ENCODE results near the gene SLC38A1. TPM values are rescaled to one million over a fixed set of nuclear protein-coding genes. Genes with fewer than 3 reads are reported as not detected.

The SLC38A1 gene
- polyA plus RNA-seq, 5 donors = 17.2 to 34.0 (median 26.5) TPM

- no peak for DNase-seq
These were observed 31.3 kb downstream of the SLC38A1 start for GRCh38 chr12:46237371-46238045.

- no peak for DNase-seq
These were observed 34.8 kb downstream of the SLC38A1 start for GRCh38 chr12:46234000-46234399.

- no peak for DNase-seq
These were observed 35.4 kb downstream of the SLC38A1 start for GRCh38 chr12:46233423-46233822.

- no peak for DNase-seq
These were observed 37.9 kb downstream of the SLC38A1 start for GRCh38 chr12:46230983-46231382.

- no peak for DNase-seq
These were observed 38.5 kb downstream of the SLC38A1 start for GRCh38 chr12:46230306-46230705.

- no peak for DNase-seq
These were observed 41.2 kb downstream of the SLC38A1 start for GRCh38 chr12:46227616-46228015.

GRCh38 chr12:46224386-46224785, 44.5 kb downstream of the SLC38A1 start:
- DNase-seq = peak; percentile 54 to 55

GRCh38 chr12:46223047-46223446, 45.8 kb downstream of the SLC38A1 start:
- DNase-seq = no peak

- DNase-seq = no peak
These were observed 46.2 kb downstream of the SLC38A1 start for GRCh38 chr12:46222636-46223035.

GRCh38 chr12:46221255-46222128, 47.4 kb downstream of the SLC38A1 start:
- DNase-seq = no peak

GRCh38 chr12:46219877-46220655, 48.8 kb downstream of the SLC38A1 start:
- DNase-seq = no peak

GRCh38 chr12:46219132-46219876, 49.5 kb downstream of the SLC38A1 start:
- DNase-seq = no peak

GRCh38 chr12:46218322-46219095, 50.3 kb downstream of the SLC38A1 start:
- DNase-seq = no peak

GRCh38 chr12:46217541-46218321, 51.1 kb downstream of the SLC38A1 start:
- no peak for DNase-seq

GRCh38 chr12:46214668-46215436, 54.0 kb downstream of the SLC38A1 start:
- no peak for DNase-seq

- no peak for DNase-seq
These were observed 56.5 kb downstream of the SLC38A1 start for GRCh38 chr12:46212108-46212982.

GRCh38 chr12:46210873-46211439, 57.9 kb downstream of the SLC38A1 start:
- no peak for DNase-seq
